Keratinocyte (primary cell): ENCODE measurements around the gene SLIRP.

ENCODE experiments used
- EZH2 ChIP-seq: IDR thresholded peaks from one replicate; pipeline ENCODE4 v1.6.1; 2012; ENCODE audit warnings: inconsistent platforms, mild to moderate bottlenecking, low read length, moderate library complexity
- TF ChIP-seq, protein P1 (sequence below), 3 experiments: IDR thresholded peaks in 1 of 3; conservative IDR thresholded peaks in 1 of 3; optimal IDR thresholded peaks in 1 of 3; 2 replicates in 2 of 3; 3 replicates in 1 of 3; pipeline versions ENCODE3 to v1.5.1; 2011; ENCODE audit warnings: low read length in 3 of 3, mild to moderate bottlenecking in 3 of 3, moderate library complexity in 2 of 3, control low read depth in 1 of 3, inconsistent platforms in 1 of 3; ENCODE audit not compliant: insufficient read depth in 2 of 3; ENCODE audit errors: extremely low read depth in 1 of 3

- TF ChIP-seq, protein P1, sequence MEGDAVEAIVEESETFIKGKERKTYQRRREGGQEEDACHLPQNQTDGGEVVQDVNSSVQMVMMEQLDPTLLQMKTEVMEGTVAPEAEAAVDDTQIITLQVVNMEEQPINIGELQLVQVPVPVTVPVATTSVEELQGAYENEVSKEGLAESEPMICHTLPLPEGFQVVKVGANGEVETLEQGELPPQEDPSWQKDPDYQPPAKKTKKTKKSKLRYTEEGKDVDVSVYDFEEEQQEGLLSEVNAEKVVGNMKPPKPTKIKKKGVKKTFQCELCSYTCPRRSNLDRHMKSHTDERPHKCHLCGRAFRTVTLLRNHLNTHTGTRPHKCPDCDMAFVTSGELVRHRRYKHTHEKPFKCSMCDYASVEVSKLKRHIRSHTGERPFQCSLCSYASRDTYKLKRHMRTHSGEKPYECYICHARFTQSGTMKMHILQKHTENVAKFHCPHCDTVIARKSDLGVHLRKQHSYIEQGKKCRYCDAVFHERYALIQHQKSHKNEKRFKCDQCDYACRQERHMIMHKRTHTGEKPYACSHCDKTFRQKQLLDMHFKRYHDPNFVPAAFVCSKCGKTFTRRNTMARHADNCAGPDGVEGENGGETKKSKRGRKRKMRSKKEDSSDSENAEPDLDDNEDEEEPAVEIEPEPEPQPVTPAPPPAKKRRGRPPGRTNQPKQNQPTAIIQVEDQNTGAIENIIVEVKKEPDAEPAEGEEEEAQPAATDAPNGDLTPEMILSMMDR (optimal IDR thresholded peaks at IDR 0.05 in 1 of 3, IDR thresholded peaks at IDR 0.05 in 1 of 3, conservative IDR thresholded peaks at IDR 0.05 in 1 of 3; ENCODE audit: extremely low read depth in 1 of 3, insufficient read depth in 2 of 3, low read length in 3 of 3): no peak
- no peak for TF ChIP-seq EZH2
These were observed 9.9 kb downstream of the SLIRP start for GRCh38 chr14:77717608-77718305.
